Left hindlimb (tissue), 1 donor: ENCODE results near the gene CCDC88C.

Experiments used
- DNase-seq: peaks from one replicate; pipeline ENCODE4 v3.0.0-alpha.2; 2018

CCDC88C gene

DNA sequence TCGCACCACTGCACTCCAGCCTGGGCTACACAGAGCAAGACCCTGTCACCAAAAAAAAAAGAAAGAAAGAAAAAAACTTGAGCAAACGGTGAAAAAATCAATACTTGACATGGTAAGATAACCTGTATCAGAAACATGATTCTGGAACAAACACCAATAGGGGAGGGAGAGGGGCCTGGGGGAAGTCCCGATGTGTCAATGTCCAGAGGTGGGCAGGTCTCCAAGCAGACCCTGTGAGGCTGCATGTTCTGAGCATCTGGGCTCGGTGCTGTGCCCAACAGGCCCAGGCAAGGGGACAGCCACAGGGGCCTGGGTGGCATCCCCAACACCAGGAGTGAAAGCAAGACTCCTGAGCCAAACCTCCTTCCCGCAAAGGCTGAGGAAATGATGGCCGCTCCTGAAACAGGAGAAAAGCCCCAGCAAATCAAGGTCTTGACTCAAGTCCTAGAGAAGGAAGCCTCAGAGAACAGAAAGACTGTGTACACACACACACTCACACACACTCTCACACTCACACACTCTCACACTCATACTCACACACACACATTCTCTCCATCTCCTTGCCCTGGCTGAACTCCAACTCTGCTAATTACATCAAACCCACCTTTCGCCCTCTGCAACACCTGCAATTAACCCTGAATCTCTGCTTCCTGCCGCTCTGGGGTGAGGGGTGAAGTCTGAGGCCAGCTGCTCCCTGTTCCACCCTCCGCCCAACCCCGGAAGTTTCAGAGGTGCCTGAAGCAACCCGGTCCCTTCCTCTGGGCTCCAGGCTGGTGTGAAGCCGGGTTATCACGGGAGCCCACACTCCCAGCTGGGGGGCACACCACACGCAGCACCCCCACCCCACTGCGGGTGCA lies 20.4 kb downstream of the CCDC88C start:
- no peak for DNase-seq

DNA sequence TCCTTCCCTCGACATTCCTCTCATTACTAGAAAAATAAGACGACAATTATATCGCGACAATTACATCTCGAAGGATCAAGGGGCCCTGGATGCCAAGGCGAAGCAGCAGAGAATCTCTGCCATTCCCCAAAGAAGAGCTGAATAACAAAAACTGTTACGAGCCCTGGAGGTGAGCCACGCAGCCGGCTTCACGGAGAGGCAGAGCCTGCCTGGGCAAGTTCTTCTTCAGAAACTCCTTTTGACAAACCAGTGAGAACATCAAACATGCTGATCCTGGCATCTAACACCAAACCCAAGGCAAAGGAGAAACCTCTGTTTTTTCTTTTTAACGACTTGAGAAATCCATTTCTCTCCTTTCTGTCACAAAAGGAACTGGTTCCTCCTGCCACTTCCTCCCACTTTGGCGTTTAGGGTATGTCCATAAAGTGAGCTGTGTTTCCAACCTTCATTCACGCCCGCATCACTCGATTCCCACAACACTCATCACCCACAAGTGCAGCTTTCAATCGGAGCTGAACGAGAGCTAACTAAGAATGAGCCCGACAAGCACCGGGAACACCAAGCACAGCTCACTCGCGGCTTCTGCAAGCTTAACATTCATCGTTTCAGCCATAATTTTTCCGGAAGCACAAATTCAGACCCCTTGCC lies 21.5 kb downstream of the CCDC88C start:
- no peak for DNase-seq

DNA sequence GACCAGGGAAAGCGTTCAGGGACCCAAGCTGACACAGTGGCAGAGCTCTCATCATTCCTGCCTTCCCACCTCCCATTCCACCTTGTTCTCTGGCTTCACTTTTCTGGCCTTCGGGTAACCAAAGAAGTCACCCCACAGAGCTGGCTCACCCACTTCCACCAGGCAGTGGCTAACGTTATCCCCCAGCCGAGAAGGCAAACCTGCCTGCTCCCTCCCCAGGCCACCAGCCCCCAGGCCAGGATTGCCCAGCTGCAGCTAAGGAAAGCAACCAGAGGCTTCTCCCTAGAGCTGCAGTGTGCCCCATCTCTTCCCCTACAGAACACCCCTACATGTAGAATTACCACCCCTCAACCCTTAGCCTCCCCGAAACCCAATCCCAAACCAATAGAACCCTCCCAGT lies 22.2 kb downstream of the CCDC88C start:
- no peak for DNase-seq

DNA sequence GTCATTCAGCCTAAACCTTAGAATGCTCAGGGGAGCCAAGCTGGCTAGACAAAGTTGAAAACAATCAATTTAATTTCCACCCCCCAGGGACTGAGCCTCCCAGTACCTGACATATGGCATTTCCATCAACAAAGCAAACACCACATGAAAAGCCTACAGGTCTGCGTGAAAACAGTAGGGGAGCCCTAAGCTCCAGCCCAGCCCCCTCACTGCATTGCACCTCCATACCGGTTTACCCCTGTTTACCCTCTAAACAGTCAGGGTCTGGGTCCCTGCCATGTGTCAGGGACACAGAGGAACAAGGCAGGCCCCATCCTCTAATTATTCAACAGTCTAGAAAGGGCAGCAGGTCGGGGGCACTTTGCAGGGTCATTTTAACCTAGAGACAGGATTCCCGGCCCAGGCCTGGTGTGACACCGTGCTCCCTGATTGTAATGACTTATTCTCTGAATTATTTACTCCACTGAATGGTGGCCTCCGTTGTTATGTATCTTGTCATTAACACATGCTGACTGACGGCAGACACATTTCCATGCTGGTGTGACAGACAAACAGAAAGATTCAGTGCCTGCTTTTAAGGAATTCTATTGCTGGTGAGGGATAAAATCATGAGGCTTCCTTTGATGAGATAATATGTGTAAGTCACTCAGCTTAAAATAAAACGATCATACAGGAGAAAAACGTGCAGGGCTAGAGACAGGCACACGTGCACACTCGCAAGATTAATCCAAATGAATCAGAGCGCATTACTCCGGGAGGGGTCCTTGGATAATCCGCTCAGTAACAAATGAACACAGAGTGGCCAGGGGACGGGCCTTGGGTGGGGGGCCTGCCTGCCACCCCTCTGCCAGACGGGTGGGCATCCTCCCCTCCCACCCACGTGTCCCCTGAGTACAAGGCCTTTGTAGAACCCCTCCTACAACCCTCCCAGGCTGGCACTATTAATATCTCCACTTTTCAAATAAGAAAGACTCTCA lies 23.2 kb downstream of the CCDC88C start:
- DNase-seq: no peak

DNA sequence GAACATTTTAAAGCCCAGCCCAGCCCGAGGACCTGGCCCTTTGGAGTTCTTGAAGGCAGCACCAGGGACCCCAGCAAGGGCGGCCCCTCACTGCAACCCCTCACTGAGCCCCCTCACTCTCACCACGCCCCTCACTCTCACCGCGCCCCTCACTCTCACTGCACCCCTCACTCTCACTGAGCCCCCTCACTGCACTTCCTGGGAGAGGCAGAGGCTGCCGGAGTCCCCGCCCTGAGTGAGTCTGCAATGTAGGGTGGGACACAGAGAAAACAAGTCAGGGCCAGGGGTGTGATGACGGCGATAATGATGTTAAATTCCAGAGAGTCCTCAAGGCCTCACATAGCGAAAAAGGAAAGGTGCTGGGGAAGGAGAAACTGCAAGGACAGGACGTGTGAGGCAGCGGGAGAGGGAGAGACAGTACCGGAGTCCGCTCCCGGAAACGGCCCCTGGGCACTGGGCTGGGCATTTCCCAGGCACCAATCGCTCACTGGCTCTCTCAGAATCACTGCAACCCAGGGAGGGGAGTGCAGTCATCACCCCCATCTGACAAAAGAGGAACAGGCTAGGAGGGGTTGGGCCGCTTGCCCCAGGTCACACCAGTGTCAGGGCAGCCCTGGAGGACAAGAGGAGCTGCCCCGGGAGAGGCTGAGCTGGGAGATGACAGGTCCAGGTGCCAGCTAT lies 24.9 kb downstream of the CCDC88C start:
- no peak for DNase-seq

DNA sequence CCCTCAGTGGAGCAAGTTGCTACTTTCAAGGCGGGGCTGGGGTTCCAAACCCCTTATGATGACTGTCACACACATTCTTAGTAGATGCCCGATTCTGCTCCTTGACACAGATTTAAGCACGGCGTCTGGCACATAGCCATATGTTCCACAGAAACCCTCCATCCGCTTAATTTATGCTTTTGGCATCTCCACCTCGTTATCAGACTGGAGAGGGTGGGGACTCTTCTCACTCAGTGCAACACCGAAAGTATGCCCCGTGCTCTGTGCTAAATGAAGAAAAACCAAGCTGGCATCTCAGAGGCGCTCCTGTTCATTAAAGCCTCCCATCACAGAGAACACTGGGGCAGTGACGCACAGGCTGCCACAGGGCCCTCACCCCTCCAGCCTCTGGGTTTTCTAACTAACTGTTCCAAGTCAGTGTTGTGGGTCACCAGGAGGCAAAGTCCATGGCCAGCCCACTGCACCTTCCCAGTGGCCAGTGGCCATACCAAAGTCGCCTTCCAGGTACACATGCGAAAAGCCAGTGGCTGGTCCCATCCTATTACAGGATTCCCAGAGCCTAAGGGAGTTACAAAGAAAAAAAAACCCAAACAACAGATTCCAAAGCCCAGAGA lies 27.3 kb downstream of the CCDC88C start:
- no peak for DNase-seq

DNA sequence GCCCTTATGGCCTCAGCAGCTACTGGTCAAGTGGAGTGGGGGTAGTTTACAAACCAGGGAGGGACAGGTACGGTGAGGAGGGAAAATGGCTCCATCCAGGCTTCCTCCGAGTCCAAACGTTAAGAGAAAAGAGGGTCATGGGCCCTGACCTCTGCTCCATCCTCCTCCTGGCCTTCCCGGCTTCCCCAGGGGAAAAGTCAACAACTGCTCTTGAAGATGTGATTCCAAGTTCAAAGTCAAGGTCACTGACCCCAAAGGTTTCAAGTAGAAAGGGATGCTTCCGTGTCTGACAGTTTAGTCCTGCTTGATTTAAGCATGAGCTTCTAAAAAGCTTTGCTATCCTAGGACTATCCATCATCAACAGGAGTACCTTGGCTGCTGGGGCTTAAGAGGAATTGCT lies 28.5 kb downstream of the CCDC88C start:
- DNase-seq: no peak

DNA sequence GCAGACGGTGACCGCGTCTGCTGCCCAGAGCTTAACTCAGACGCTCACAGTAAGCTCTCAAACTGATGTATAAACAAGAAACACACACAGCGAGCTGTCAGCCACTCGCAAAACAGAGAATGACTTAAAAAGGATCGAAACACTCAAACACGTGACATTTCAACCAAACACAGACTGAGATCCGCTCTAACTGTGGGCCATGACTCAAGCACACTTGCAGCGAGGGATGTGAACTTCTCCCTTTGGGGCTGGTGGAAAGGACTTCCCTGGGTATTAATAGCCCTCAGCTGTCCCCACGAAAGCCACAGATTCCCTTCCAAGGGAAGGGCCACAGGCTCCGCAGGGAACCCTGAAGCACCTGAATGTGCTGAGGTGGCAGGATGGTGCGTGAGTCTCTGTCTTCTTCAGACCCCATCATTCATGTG lies 29.1 kb downstream of the CCDC88C start:
- no peak for DNase-seq

DNA sequence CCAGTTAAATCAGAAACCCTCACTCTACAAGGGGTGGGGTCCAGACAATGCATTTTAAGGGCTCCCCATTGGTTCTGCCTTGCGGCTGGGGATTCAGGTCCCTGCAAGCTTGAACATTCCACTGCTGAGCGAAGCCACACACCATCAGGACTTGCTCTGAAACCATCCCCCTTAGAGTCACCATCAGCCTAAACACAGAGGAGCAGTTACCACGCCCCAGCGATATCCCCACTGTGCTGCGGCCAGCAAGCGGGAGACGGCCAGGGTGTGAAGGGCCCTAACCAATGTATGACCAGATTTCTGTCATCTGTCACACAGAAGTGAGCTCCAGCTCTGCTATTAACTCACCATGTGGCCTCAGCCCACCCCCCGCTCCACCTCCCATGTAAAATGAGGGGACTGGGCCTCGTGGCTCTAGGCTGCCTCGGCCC lies 29.7 kb downstream of the CCDC88C start:
- DNase-seq: no peak

DNA sequence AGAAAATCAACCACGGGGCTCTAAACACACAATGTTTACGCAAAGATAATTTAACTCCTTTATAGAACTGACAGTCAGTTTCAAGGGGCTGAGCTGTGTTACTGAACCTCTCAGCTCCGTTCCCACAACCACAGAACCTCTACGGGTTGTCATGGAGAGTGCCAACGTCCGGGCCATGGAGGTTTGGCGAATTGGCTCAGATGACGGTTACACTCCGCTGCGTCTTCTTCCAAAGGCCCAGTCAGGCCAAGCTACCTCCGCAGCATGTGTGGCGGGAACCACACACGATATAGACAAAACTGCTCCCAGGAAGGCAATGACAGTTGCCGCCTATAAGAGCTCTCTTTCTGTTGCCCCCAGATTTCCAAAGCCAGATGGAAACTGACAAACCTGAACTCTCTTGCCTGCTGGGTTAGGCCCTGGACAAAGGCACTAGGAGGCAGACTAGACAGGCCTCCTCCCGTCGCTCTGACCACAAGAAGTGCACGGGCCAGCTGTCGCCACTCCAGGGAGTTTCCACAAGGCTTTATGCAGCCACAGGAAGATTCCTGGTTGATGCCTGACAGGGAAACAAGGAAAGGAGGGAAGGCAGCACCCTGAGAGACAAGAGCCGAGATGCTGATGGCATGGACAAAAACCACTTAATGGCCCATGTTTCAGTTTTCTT lies 30.3 kb downstream of the CCDC88C start:
- peak; percentile 66 for DNase-seq

DNA sequence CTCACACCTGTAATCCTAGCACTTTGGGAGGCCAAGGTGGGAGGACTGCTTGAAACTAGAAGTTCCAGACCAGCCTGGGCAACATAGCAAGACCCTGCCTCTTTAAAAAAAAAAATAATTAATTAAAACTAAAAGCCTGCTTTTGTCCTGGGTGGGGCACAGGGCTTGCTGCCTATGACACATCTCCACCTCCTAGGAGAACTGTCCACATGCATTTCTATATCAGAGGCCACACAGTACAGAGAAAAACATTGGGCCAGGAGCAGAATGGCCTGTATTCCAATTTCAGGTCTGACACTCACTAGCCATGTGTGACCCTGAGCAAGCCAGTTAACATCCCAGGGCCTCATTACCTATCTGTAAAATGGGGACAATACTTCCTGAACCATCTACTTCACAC lies 31.9 kb downstream of the CCDC88C start:
- no peak for DNase-seq

DNA sequence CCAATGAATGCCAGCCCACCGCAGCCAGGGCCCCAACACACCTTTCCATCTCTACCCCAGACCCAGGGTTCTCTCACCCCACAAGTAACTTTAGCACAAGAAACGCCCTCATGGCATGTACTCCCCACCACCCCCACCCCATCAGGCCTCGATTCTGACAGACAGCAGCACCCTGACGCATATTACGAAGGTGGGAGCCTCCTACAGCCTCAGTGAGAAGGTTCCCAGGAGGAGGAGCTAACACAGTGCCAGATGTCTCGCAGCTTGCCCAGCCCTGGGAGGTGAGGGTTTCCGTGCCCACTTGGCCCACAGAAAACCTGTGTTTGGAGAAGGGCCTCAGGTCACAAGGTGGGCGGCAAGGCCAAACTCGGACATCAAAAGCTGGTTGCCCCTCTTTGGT lies 32.4 kb downstream of the CCDC88C start:
- DNase-seq: no peak

DNA sequence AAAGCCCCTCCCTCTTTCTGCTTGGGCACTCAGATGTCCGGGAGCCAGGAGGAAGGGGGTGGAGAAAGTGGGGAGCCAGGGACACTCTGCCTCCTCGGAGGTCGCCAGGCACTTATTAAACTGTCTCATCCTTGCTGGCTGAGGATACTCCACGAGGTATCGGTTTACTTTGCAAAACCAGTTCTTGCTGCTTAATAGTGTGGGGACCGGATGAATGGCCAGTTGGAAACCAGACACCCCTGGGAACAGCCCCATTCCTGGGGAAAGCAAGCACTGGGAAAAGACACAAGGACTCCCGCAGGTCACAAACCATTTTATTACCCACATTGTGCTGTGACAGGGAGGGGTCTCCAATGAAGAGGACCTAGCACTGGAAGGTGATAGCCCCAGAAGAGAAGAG lies 34.2 kb downstream of the CCDC88C start:
- no peak for DNase-seq

DNA sequence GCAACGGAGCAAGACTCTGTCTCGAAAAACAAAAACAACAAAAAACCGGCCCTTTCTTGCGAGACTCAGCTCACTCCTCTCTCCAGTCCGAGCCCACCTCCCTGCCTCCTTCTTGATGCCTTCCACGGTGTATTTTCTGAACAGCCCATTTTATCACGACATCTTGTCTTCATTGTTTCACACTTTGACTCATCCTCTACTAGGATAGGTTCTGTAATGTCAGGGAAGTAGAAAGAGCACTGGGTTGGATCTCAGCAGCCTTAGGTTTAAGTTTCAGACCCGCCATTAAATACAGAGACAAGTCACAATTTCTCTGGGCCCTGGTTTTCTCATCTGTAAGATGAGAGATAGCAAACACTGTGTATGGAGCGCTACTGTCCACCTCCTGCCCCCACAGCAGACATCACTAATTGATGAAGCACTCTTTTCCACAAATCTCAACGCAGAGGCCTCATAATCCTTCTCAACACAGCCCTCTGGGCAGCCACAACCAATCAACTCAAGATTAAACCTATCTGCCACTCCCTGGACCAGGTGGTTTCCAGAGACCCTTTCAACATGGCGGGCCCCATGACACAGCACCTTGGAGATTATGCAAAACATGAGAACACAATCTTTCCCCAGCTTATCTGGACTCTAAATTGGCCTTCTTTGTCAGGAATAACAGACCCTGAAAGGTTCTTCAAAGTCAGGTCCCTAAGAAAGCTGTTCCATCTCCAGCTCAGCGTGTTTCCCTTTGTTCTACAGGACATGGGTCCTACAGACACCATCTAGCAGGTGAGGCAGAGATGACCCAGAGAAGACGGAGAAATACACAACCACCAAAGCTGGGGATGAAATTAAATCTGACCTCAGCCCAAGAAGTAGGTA lies 35.6 kb downstream of the CCDC88C start:
- no peak for DNase-seq

DNA sequence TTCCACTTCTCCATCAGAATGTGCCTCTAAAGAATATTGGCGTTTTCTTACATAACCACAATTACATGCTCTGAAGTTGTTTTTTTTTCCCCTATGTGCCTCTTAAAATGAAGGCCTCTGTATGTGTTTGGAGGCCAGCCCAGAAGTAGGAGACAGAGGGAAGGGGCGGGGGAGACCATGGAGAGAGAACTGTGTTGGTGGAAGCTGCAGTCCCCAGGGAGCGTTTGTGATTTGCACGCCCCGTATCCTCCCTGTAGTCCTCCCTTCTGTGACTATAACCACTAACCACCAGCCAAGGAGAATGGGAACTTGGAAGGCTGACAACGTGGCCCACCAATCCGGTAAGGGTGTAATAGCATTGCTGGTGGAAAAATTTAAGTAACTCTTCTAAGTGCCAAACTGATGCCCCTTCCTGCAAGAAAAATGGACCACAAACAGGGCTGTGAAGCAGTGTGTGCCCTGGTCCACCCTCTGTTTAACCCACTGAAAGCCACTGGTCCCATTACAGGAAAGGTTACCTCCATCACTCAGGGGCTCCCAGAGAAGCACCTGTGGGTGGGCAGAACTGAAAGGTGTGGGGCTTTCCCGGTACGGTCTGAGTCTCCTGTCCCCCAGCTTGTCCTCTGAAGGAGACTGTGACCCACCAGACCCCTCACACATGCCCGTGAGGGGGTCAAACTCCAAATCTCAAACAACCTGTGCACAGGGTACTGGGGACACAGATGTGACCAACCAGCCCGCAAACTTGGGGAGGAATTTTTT lies 36.8 kb downstream of the CCDC88C start:
- DNase-seq: peak; percentile 91

DNA sequence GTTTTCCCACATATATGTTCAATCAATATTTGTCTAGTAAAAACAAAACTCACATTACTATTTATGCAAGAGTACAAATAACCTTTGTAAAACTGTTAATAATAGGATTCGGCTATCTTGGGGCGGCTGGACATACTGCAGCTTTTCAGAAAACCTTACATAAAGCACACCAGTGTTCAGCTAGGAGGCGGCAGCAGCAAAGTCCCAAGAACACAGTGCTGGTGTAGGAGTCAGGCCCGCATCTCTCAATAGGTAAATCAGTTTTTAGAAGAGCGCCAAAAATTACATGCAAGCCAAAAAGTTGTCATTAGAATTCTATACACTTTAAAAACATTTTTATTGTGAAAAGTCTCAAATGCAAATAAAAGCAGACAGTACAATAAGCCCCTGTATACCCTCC lies 37.5 kb downstream of the CCDC88C start:
- no peak for DNase-seq

DNA sequence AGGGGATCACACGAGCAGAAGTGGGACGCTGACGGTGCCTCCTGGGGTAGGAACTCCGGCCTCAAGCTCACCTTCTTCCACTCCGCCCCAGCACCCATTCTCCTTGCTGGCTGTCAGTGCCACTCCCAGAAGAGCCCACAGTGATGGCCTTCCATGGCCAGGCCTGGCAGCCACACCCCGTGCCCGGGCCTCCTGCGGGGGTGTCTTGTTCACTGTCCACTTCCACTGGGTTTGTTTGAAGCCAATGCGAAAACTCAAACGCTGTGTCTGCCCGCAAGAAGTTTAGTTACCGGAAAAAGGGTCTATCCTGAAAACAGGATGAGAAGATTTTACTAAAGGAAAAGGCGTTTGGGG lies 38.1 kb downstream of the CCDC88C start:
- no peak for DNase-seq

DNA sequence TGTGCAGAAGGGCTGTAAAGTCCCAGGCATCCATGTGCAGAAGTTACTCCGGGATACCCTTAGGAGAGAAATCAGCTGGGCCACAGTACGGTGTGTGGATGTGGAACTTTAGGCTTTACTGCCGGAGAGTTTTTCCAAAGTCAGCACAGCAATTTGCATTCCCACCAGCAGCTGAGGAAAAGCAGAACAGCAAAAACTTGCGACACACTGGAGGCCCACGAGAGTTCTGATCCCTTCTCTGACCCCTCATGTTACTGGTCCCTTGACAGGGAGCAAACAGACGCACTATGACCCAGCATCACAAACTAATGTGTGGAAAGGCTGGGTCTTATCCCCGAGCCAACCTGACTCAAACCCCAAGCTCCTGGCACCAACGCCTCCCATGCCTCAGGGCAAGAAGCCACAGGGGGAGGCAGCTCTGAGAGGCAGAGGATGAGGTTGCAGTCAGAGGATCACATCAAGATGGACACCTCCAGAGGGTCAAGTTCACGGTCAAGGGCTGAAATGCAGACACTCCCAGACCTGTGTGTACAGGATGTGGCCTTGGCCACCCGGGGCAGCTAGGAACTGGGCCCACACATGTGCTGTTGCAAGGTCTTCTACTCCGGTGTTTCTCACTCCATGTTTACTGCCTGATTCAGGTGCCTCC lies 38.6 kb downstream of the CCDC88C start:
- no peak for DNase-seq
